ENCODE measurements around the gene GANAB.
"Not testable (repeated sequence)": the region's sequence is repeated elsewhere in the genome, so short reads cannot be mapped to it uniquely, and the experiment has no call there.

The GANAB gene

GRCh38 chr11:62645946-62646824 lies at the start of gene GANAB:
GANAB (minus strand) TSS chr11:62646613; CDS start chr11:62646599, 14 bp downstream.
- Histone ChIP-seq H3K36me3 (ENCODE audit: insufficient read depth, low read length) (peaks cover 38% of the 10 kb centered on the region), H3K4me1 (ENCODE audit: insufficient read depth, low read length) (peaks cover 14% of the 10 kb centered on the region), H3K4me3 (ENCODE audit: low read length) (peak within 1 kb of the TSS; percentile 77), H2AFZ (ENCODE audit: low read depth, low read length) (no peak within 1 kb of the TSS), H3K9me3 (ENCODE audit: low read length) (no peaks in the 10 kb centered on the region), H3K27me3 (ENCODE audit: insufficient read depth, low read length) (no peaks in the 10 kb centered on the region)

GRCh38 chr11:62694455-62695167 lies 48.2 kb upstream of the GANAB start:
- Histone ChIP-seq H3K36me3 (ENCODE audit: insufficient read depth, low read length) (peaks cover 58% of the 10 kb centered on the region), H3K4me3 (ENCODE audit: low read length) (no peak overlapping the region), H2AFZ (ENCODE audit: low read depth, low read length) (no peak overlapping the region), H3K9me3 (ENCODE audit: low read length) (no peaks in the 10 kb centered on the region), H3K4me1 (ENCODE audit: insufficient read depth, low read length) (no peaks in the 10 kb centered on the region), H3K27me3 (ENCODE audit: insufficient read depth, low read length) (no peaks in the 10 kb centered on the region)

DNA sequence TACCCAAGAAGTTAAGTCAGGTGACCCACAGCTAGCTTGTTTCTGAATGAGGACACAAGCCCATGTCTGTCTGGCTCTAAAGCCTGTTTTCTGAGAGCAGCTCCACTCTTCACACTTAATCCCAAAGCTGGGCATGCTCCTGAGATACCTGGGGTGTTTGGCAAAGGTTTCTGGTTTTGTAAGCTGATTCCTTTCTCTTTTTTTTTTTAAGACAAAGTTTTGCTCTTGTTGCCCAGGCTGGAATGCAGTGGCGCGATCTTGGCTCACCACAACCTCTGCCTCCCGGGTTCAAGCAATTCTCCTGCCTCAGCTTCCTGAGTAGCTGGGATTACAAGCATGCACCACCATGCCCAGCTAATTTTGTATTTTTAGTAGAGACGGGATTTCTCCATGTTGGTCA lies 47.2 kb upstream of the GANAB start:
- H3K27me3 ChIP-seq (ENCODE audit: insufficient read depth, low read length); H3K4me1 ChIP-seq (ENCODE audit: insufficient read depth, low read length): not testable (repeated sequence)
- H3K36me3 ChIP-seq (ENCODE audit: insufficient read depth, low read length): peaks cover 57% of the 10 kb centered on the region

DNA sequence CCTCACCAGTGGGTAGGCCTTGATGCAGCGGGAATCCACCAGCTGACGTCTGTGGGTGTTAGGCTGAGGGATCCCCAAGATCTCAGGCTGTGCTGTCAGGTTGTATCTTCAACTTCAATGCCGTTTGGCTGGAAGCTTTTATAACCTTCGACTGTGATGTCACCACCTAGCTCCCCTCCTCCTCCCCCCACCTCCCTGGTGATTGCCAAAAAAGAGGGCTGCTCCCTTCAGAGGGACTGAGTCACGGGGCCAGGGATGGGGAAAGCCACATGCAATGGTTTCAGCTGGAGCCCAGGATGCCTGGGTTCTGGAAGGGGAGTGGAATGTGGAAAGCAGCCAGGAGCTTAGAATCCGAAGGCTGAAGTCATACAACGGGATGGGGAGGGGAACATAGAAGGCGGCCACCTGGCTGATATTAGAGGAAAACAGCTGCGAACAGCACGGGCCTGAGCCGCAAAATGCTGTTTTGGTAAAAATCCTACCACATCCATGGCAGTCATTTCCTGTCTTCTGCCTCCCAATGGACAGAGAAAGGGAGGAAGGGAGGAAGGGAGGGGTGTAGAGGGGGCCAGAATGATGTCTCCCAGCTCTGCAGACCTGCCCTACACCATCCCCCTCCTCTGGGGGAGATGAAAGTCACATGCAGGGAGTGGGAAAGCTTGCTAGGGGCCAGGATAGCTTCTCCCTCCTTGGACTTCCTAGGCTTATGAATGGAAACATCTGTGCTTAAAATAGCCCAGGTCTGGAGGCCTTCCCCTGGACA lies 43.2 kb upstream of the GANAB start, which contains the start of gene LRRN4CL:
Gene LRRN4CL (minus strand): TSS at position 110 of the 763 bp plus-strand sequence. CDS start 1,022 bp downstream, outside the sequence.
- H2AFZ ChIP-seq (ENCODE audit: low read depth, low read length): no peak within 1 kb of the TSS
- H3K27me3 ChIP-seq (ENCODE audit: insufficient read depth, low read length): no peaks in the 10 kb centered on the region
- H3K9me3 ChIP-seq (ENCODE audit: low read length): no peaks in the 10 kb centered on the region
- H3K4me3 ChIP-seq (ENCODE audit: low read length): no peak within 1 kb of the TSS
- H3K4me1 ChIP-seq (ENCODE audit: insufficient read depth, low read length): no peaks in the 10 kb centered on the region
- peaks cover 43% of the 10 kb centered on the region for H3K36me3 ChIP-seq (ENCODE audit: insufficient read depth, low read length)

More for the DNA sequence above, 47.2 kb upstream of the GANAB start:
- not testable (repeated sequence) for H3K9me3 ChIP-seq (ENCODE audit: low read length); H2AFZ ChIP-seq (ENCODE audit: low read depth, low read length); H3K4me3 ChIP-seq (ENCODE audit: low read length)

DNA sequence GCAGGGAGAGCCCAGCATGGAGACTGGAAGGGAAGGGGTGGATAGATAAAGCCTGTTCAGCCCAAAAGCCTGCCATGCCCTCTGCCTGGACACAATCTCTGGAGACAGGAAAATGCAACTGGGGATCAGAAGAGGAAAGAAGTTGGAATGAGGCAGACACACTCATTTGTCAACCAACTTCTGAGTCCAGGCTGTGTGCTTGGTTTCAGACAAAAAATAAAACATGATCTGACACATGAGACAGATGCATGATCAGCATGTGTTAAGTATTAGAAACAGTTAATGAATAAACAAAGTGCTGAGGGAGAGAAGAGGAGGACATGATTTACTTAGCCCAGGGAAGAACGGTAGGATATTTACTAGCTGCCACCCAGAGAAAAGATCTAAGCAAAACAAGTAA lies 42.1 kb upstream of the GANAB start:
- no peaks in the 10 kb centered on the region for H3K27me3 ChIP-seq (ENCODE audit: insufficient read depth, low read length)
- peaks cover 36% of the 10 kb centered on the region for H3K36me3 ChIP-seq (ENCODE audit: insufficient read depth, low read length)
- no peak overlapping the region for H3K4me3 ChIP-seq (ENCODE audit: low read length)
- no peaks in the 10 kb centered on the region for H3K9me3 ChIP-seq (ENCODE audit: low read length)
- H3K4me1 ChIP-seq (ENCODE audit: insufficient read depth, low read length): no peaks in the 10 kb centered on the region
- no peak overlapping the region for H2AFZ ChIP-seq (ENCODE audit: low read depth, low read length)

GRCh38 chr11:62687508-62688396 lies 41.3 kb upstream of the GANAB start:
- no peaks in the 10 kb centered on the region for H3K9me3 ChIP-seq (ENCODE audit: low read length)
- peaks cover 28% of the 10 kb centered on the region for H3K36me3 ChIP-seq (ENCODE audit: insufficient read depth, low read length)
- H3K4me1 ChIP-seq (ENCODE audit: insufficient read depth, low read length): no peaks in the 10 kb centered on the region
- H3K4me3 ChIP-seq (ENCODE audit: low read length): no peak overlapping the region
- H2AFZ ChIP-seq (ENCODE audit: low read depth, low read length): no peak overlapping the region
- H3K27me3 ChIP-seq (ENCODE audit: insufficient read depth, low read length): no peaks in the 10 kb centered on the region

GRCh38 chr11:62682518-62682917 lies 36.1 kb upstream of the GANAB start:
- Histone ChIP-seq H3K27me3 (ENCODE audit: insufficient read depth, low read length) (no peaks in the 10 kb centered on the region), H2AFZ (ENCODE audit: low read depth, low read length) (no peak overlapping the region), H3K36me3 (ENCODE audit: insufficient read depth, low read length) (peaks cover 5% of the 10 kb centered on the region), H3K9me3 (ENCODE audit: low read length) (no peaks in the 10 kb centered on the region), H3K4me3 (ENCODE audit: low read length) (no peak overlapping the region), H3K4me1 (ENCODE audit: insufficient read depth, low read length) (peaks cover 12% of the 10 kb centered on the region)

- no peak overlapping the region for H3K4me3 ChIP-seq (ENCODE audit: low read length)
- no peaks in the 10 kb centered on the region for H3K9me3 ChIP-seq (ENCODE audit: low read length)
- H3K36me3 ChIP-seq (ENCODE audit: insufficient read depth, low read length): peaks cover 18% of the 10 kb centered on the region
- peak overlapping the region; percentile 49 for H2AFZ ChIP-seq (ENCODE audit: low read depth, low read length)
- H3K4me1 ChIP-seq (ENCODE audit: insufficient read depth, low read length): peaks cover 22% of the 10 kb centered on the region
- no peaks in the 10 kb centered on the region for H3K27me3 ChIP-seq (ENCODE audit: insufficient read depth, low read length)
Measured at GRCh38 chr11:62680825-62681240, 34.4 kb upstream of the GANAB start.

- no peaks in the 10 kb centered on the region for H3K27me3 ChIP-seq (ENCODE audit: insufficient read depth, low read length)
- peak within 1 kb of the TSS; percentile 27 for H2AFZ ChIP-seq (ENCODE audit: low read depth, low read length)
- H3K36me3 ChIP-seq (ENCODE audit: insufficient read depth, low read length): peaks cover 22% of the 10 kb centered on the region
- no peaks in the 10 kb centered on the region for H3K9me3 ChIP-seq (ENCODE audit: low read length)
- H3K4me3 ChIP-seq (ENCODE audit: low read length): peak within 1 kb of the TSS; percentile 79
- peaks cover 22% of the 10 kb centered on the region for H3K4me1 ChIP-seq (ENCODE audit: insufficient read depth, low read length)
Measured at GRCh38 chr11:62678770-62679696, 32.6 kb upstream of the GANAB start, which contains the start of gene UBXN1. UBXN1 (minus strand) TSS chr11:62679073; CDS start chr11:62678923, 150 bp downstream.

DNA sequence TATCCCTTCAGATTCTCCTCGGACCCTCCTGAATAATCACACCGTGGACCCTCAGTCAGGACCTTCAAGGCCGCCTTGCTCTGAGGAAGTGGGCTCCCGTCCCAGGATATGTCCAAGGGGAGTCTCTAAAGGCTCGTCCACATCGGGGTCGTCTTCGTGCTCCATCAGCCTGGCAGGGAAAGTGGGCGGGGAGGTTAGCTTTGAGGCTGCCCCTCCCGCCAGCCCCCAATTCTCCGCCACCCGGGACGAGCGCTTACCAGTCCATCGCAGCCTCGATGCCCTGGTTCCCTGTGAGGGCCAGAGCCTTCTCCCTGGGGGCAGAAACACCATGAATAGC lies 32.0 kb upstream of the GANAB start:
- no peaks in the 10 kb centered on the region for H3K9me3 ChIP-seq (ENCODE audit: low read length)
- H2AFZ ChIP-seq (ENCODE audit: low read depth, low read length): no peak overlapping the region
- no peaks in the 10 kb centered on the region for H3K27me3 ChIP-seq (ENCODE audit: insufficient read depth, low read length)
- H3K4me1 ChIP-seq (ENCODE audit: insufficient read depth, low read length): peaks cover 22% of the 10 kb centered on the region
- H3K36me3 ChIP-seq (ENCODE audit: insufficient read depth, low read length): peaks cover 26% of the 10 kb centered on the region
- H3K4me3 ChIP-seq (ENCODE audit: low read length): peak overlapping the region; percentile 79

- H3K36me3 ChIP-seq (ENCODE audit: insufficient read depth, low read length): peaks cover 32% of the 10 kb centered on the region
- peak overlapping the region; percentile 79 for H3K4me3 ChIP-seq (ENCODE audit: low read length)
- peaks cover 22% of the 10 kb centered on the region for H3K4me1 ChIP-seq (ENCODE audit: insufficient read depth, low read length)
Measured at GRCh38 chr11:62677714-62678113, 31.3 kb upstream of the GANAB start.

More at GRCh38 chr11:62677714-62678113, 31.3 kb upstream of the GANAB start:
- H3K27me3 ChIP-seq (ENCODE audit: insufficient read depth, low read length): no peaks in the 10 kb centered on the region
- H3K9me3 ChIP-seq (ENCODE audit: low read length): no peaks in the 10 kb centered on the region
- H2AFZ ChIP-seq (ENCODE audit: low read depth, low read length): no peak overlapping the region

All from neuron (in vitro differentiated cells).